Heart left ventricle (tissue), 16 donors: ENCODE data around the gene C1QA. TPM values are rescaled to one million over a fixed set of nuclear protein-coding genes. Genes with fewer than 3 reads are reported as not detected.
"Not testable (repeated sequence)": the region's sequence is repeated elsewhere in the genome, so short reads cannot be mapped to it uniquely, and the experiment has no call there.

Source experiments
- ATAC-seq, 4 donors: fragments of 200-7000 bp; cut with Tn5 transposase; one replicate each; pipeline ENCODE4 v1.9.1; 2020 to 2022; ENCODE audit warnings: moderate library complexity in 4 of 4, mild to moderate bottlenecking in 3 of 4, moderate number of reproducible peaks in 1 of 4
- DNase-seq, 5 donors: peaks; one replicate each; pipeline ENCODE4 v3.0.0-alpha.2; 2020
- H3K27ac ChIP-seq, 12 donors: fragments of 200-600 bp; sonication (generic) in 4 of 12; one replicate each; pipeline versions ENCODE4 v1.5.0 to v1.8.0; 2016 to 2022; ENCODE audit warnings: mild to moderate bottlenecking in 2 of 12
- H3K27me3 ChIP-seq, 9 donors: fragments of 200-600 bp; sonication (generic) in 2 of 9; one replicate each; pipeline versions ENCODE4 v1.5.1 to v1.8.0; 2016 to 2022; ENCODE audit warnings: mild to moderate bottlenecking in 3 of 9
- H3K36me3 ChIP-seq, 9 donors: fragments of 200-600 bp; sonication (generic) in 2 of 9; one replicate each; pipeline versions ENCODE4 v1.5.0 to v1.8.0; 2018 to 2022; ENCODE audit warnings: mild to moderate bottlenecking in 2 of 9
- H3K4me1 ChIP-seq, 12 donors: fragments of 200-600 bp; sonication (generic) in 4 of 12; one replicate each; pipeline versions ENCODE4 v1.5.0 to v1.8.0; 2016 to 2022; ENCODE audit warnings: mild to moderate bottlenecking in 3 of 12
- H3K4me3 ChIP-seq, 12 donors: fragments of 200-600 bp; sonication (generic) in 4 of 12; one replicate each; pipeline versions ENCODE4 v1.5.0 to v1.8.0; 2017 to 2022; ENCODE audit warnings: mild to moderate bottlenecking in 9 of 12, moderate library complexity in 4 of 12
- H3K9me3 ChIP-seq, 12 donors: fragments of 200-600 bp; sonication (generic) in 4 of 12; one replicate each; pipeline versions ENCODE4 v1.5.0 to v1.8.0; 2016 to 2022; ENCODE audit warnings: mild to moderate bottlenecking in 1 of 12
- POLR2A ChIP-seq, 2 donors: fragments of 450-650 bp; IDR thresholded peaks; one replicate each; pipeline ENCODE4 v1.6.1; 2017; ENCODE audit warnings: antibody characterized with exemption in 2 of 2, mild to moderate bottlenecking in 2 of 2, moderate library complexity in 2 of 2
- WGBS, 4 donors: extraction: QIAGEN DNeasy Blood & Tissue Kit in 2 of 4; methylation state at CpG; one replicate each; pipeline versions ENCODE4 v1.1.5 to v1.1.7; 2013 to 2018; 5-methylcytosine and 5-hydroxymethylcytosine counted together
- intact Hi-C, 10 donors: fragments of 100-400 bp; cut with DNase I; formaldehyde crosslinking; loops; one replicate each; pipeline versions ENCODE4 v1.11.1 to v1.14.2; 2022
- polyA plus RNA-seq, 2 donors: library from polyadenylated mRNA; stranded (reverse); fragments of 200-250 nt; gene quantifications; one replicate each; pipeline ENCODE4 v1.2.3, GENCODE V29; 2013
- total RNA-seq, 9 donors: library from RNA; depleted of rRNA in 2 of 9; stranded (reverse); fragments of >200 nt in 2 of 9; fragmentation: NEBNext Ultra II Directional in 3 of 9; extraction: Animal tissue kit (Norgen Biotek cat#: 25700) in 3 of 9; gene quantifications; one replicate each; pipeline versions ENCODE4 v1.1.0 to v1.2.4, GENCODE V29; 2016 to 2023
- TF ChIP-seq, protein P1 (sequence below), 12 donors: fragments of 200-600 bp; sonication (generic) in 4 of 12; IDR thresholded peaks; one replicate each; pipeline versions ENCODE4 v1.5.0 to v1.8.0; 2018 to 2022; ENCODE audit warnings: antibody characterized with exemption in 12 of 12, mild to moderate bottlenecking in 5 of 12
- donor health status: ischemic (EF 13 %, LVEDD 7.1; RV severe dilation, severe dysfunction).
- donor health status: healthy with polysubstance abuse.
- donor health status: DM: no; HTN: yes; CAD: no.
- donor health status: DM: no; HTN: no; CAD: no.
- donor health status: ischemic (EF 25% LVEDD 6.9; RV normal size, moderate dysfunction).
- donor health status: ischemic (EF 25% LVEDD 5.7; RV mildly dilated, moderate dysfunction).
- donor health status: healthy.
- donor health status: DM: yes; HTN: yes; CAD: no.
- donor health status: ischemic (EF 35%, LVEDD 5.7; RV mildly dilated, moderate dysfunction).
- donor health status: nonischemic (EF 11% LVEDD 7.7; RV severe dilation, severe dysfunction).
- donor health status: DM: yes; HTN: yes; CAD: no.
- donor health status: PGD.
- donor health status: ischemic (EF 29% LVEDD 5.4; RV normal size, mild dysfunction).
- donor health status: nonischemic (EF 23%, LVEDD 6.1; RV moderate dilation, normal function).

Gene C1QA
- total and polyA plus RNA-seq, 11 donors: 24.8 to 675 (median 46.6) TPM

DNA sequence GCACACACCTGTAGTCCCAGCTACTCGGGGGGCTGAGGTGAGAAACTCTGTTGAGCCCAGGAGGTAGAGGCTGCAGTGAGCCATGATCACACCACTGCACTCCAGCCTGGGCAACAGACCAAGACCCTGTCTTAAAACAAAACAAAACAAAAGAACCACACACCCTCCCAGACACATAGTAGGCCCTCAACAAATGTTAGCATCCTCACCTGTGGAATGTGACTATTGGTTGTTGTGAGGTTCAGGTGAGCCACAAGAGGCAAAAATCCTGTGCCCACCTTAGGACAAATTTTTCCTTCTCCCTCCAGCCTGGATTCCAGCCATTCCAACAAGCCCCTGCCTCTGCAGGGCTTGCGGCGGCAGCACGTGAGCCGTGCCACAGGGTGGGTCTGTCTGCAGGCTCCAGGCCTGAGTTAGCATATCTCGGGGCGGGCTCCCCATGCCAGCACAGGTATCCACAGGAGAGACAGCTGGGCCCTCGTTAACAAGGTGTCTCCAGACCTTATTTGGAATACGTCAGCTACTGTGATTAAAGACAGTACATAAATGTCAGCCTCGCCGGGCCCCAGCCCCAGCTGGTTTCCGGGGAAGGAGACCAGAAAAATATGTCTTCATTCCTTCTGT is 34.0 kb downstream of the C1QA start:
- ATAC-seq (no peak), DNase-seq (no peak)
- Histone ChIP-seq H3K4me3 (no peak overlapping the region), H3K27ac (no peak overlapping the region), H3K27me3 (peaks cover 3 to 44% (median 22%) of the 10 kb centered on the region in 9 donors), H3K9me3 (no peaks in the 10 kb centered on the region), H3K4me1 (no peaks in the 10 kb centered on the region), H3K36me3 (no peaks in the 10 kb centered on the region)
- WGBS, 4 donors: 36 to 44% (median 42%) methylated on average over 10 to 12 of the region's 12 CpGs
- TF ChIP-seq, protein P1, sequence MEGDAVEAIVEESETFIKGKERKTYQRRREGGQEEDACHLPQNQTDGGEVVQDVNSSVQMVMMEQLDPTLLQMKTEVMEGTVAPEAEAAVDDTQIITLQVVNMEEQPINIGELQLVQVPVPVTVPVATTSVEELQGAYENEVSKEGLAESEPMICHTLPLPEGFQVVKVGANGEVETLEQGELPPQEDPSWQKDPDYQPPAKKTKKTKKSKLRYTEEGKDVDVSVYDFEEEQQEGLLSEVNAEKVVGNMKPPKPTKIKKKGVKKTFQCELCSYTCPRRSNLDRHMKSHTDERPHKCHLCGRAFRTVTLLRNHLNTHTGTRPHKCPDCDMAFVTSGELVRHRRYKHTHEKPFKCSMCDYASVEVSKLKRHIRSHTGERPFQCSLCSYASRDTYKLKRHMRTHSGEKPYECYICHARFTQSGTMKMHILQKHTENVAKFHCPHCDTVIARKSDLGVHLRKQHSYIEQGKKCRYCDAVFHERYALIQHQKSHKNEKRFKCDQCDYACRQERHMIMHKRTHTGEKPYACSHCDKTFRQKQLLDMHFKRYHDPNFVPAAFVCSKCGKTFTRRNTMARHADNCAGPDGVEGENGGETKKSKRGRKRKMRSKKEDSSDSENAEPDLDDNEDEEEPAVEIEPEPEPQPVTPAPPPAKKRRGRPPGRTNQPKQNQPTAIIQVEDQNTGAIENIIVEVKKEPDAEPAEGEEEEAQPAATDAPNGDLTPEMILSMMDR (IDR thresholded peaks at IDR 0.05): no peak
- no peak for TF ChIP-seq POLR2A (IDR thresholded peaks at IDR 0.05)
- intact Hi-C loops: loop anchor here in 3 of 10 donors (5.0 to 10.0 kb wide), 2 partner anchors 254 to 262 kb away; no protein-coding TSS in a partner anchor

DNA sequence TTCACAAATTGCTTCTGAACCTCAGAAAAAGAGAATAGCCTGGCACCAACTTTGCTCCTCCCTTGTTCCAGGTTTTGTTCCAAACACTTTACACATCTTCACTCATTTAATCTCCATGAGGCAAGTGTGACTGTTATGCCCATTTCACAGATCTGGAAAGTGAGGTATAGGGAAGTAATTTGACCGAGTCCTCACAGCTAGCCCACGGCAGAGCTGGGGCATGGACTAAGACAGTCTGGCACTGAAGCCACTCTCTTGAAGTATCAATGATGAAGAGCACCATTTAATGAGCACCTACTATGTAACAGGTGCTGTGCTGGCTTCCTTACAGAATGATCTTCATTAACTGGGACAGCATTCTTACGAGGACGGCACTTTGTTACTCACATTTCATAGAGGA is 35.6 kb downstream of the C1QA start:
- H3K36me3 ChIP-seq: no peaks in the 10 kb centered on the region
- H3K27me3 ChIP-seq: peaks cover 3 to 50% (median 24%) of the 10 kb centered on the region in 9 donors
- no peak for DNase-seq
- H3K9me3 ChIP-seq: no peaks in the 10 kb centered on the region
- 80 to 88% (median 84%) methylated on average over 4 of the region's 4 CpGs for WGBS, 4 donors
- no peak overlapping the region for H3K4me3 ChIP-seq
- intact Hi-C loops: loop anchor here in 4 of 10 donors (2.0 to 10.0 kb wide), 3 partner anchors 253 to 260 kb away; no protein-coding TSS in a partner anchor
- H3K4me1 ChIP-seq: no peaks in the 10 kb centered on the region
- H3K27ac ChIP-seq: no peak overlapping the region
- TF ChIP-seq, protein P1 (IDR thresholded peaks at IDR 0.05): no peak
- TF ChIP-seq POLR2A (IDR thresholded peaks at IDR 0.05): no peak
- ATAC-seq: no peak

DNA sequence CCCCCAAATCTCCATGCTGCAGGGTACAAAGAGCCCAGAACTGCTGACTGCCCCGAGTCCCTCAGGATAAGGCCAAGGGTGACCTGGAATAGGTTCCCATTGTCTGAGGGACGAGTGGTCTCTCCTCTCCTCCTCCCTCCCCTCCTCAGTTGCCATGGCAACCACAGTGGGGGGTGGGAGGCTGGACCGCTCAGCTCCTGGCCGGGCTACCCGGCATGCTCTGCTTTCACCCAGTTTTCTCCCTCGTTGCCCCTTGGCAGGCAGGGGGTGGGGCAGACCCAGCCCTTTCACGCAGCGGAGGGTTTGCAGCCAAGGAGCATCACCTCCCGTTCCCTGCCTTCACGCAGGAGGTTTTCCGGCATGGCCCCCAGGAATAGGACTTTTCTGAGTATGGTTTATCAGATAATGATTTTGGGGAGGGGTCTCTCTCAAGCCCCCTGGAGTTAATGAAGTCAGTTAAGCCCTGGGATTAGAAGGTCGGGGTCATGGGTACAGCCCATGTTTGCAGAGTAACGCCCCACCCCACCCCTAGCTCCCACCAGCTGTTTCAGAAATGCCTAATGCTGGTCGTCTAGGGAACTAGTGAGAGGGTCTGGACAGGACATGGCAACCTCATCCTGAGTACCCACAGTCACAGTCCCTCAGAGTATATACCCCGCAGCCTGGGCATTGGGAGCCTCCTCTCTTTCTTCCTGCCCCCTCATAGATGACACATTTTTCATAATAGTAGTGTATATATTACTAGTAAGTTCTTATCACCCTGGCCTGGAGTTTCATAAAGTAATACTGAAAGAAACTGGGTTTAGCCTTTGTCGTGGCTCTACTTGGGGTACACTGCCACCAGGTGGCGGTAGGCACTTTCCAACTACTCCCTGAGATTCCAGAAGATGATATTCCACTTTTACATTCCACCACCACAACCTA is 37.3 kb downstream of the C1QA start:
- H3K27ac ChIP-seq: no peak overlapping the region
- H3K4me1 ChIP-seq: no peaks in the 10 kb centered on the region
- no peak overlapping the region for H3K4me3 ChIP-seq
- no peaks in the 10 kb centered on the region for H3K9me3 ChIP-seq
- no peaks in the 10 kb centered on the region for H3K36me3 ChIP-seq
- H3K27me3 ChIP-seq: peaks cover 3 to 59% (median 22%) of the 10 kb centered on the region in 9 donors
- peak in 1 of 5 donors; percentile 29 for DNase-seq
- 7 to 14% (median 10%) methylated on average over 14 to 17 of the region's 17 CpGs for WGBS, 4 donors
- intact Hi-C loops: loop anchor here in 8 of 10 donors (1.0 to 10.0 kb wide), 4 partner anchors 251 to 259 kb away; no protein-coding TSS in a partner anchor
- ATAC-seq: peak in 2 of 4 donors; percentile 14 to 44
- TF ChIP-seq, protein P1 (IDR thresholded peaks at IDR 0.05): peak; percentile 40 to 68 (median 59)
- TF ChIP-seq POLR2A (IDR thresholded peaks at IDR 0.05): no peak

DNA sequence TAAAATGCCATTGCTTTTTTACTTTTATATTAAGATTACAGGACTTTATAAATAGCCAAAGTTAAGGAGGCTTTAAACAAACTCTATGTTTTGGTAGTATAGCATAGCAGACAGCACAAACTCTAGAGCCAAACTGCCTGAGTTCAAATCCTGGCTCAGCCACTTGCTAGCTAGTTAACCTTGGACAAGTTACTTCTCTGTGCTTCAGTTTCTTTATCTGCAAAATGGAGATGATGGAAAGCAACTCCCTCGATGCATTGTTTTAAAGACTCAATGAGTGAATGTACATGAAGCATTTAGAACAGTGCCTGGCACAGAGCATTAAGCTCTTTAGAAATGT is 38.0 kb downstream of the C1QA start:
- Histone ChIP-seq H3K36me3 (no peaks in the 10 kb centered on the region), H3K4me3 (no peak overlapping the region), H3K27ac (no peak overlapping the region), H3K4me1 (no peaks in the 10 kb centered on the region), H3K27me3 (peaks cover 3 to 59% (median 22%) of the 10 kb centered on the region in 9 donors), H3K9me3 (no peaks in the 10 kb centered on the region)
- WGBS, 4 donors: 16 to 36% (median 23%) methylated on average over 1 of the region's 1 CpG
- no peak for TF ChIP-seq POLR2A (IDR thresholded peaks at IDR 0.05)
- TF ChIP-seq, protein P1 (IDR thresholded peaks at IDR 0.05): no peak
- no peak for DNase-seq
- ATAC-seq: no peak
- intact Hi-C loops: loop anchor here in 7 of 10 donors (1.0 to 10.0 kb wide), 4 partner anchors 250 to 258 kb away; no protein-coding TSS in a partner anchor

DNA sequence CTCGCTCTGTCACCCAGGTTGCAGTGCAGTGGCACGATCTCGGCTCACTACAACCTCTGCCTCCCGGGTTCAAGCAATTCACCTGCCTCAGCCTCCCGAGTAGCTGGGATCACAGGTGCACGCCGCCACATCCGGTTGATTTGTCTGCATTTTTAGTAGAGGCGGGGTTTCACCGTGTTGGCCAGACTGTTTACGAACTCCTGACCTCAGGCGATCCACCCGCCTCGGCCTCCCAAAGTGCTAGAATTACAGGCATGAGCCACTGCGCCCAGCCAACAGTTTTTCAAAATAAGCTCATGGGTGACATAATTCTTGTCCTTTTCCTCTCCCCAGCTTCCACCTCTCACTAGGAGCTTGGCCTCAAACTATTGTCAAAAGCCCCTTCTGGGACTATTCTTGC is 39.7 kb downstream of the C1QA start:
- not testable (repeated sequence) for H3K9me3 ChIP-seq, H3K36me3 ChIP-seq, H3K4me1 ChIP-seq, H3K27ac ChIP-seq, DNase-seq, H3K4me3 ChIP-seq, ATAC-seq
- WGBS, 4 donors: 90 to 91% (median 90%) methylated on average over 15 of the region's 15 CpGs
- peaks cover 3 to 48% (median 21%) of the 10 kb centered on the region in 9 donors for H3K27me3 ChIP-seq
- intact Hi-C loops: loop anchor here in 1 of 10 donors (10.0 kb wide), 1 partner anchor 249 kb away; no protein-coding TSS in a partner anchor
